Vagina (tissue), 2 donors: ENCODE results near the gene SUGCT.

Experiments
- POLR2A ChIP-seq, 2 donors: fragments of 450-650 bp; IDR thresholded peaks; one replicate each; pipeline ENCODE4 v1.6.1; 2017; ENCODE audit warnings: antibody characterized with exemption in 2 of 2, mild to moderate bottlenecking in 2 of 2, moderate library complexity in 2 of 2
- POLR2AphosphoS5 ChIP-seq, 2 donors: sonication (generic); formaldehyde crosslinking; IDR thresholded peaks; one replicate each; pipeline ENCODE4 v1.9.0; 2017; ENCODE audit warnings: antibody characterized with exemption in 2 of 2, mild to moderate bottlenecking in 2 of 2, low read depth in 1 of 2; ENCODE audit not compliant: insufficient read depth in 1 of 2
- TF ChIP-seq, protein P1 (sequence below), 3 experiments: fragments of 450-650 bp in 2 of 3; fragments of 200-600 bp in 1 of 3; sonication (generic) in 1 of 3; IDR thresholded peaks; one replicate each; pipeline ENCODE4 v1.5.1; 2017 to 2019; ENCODE audit warnings: antibody characterized with exemption in 3 of 3, mild to moderate bottlenecking in 2 of 3, moderate library complexity in 2 of 3

DNA sequence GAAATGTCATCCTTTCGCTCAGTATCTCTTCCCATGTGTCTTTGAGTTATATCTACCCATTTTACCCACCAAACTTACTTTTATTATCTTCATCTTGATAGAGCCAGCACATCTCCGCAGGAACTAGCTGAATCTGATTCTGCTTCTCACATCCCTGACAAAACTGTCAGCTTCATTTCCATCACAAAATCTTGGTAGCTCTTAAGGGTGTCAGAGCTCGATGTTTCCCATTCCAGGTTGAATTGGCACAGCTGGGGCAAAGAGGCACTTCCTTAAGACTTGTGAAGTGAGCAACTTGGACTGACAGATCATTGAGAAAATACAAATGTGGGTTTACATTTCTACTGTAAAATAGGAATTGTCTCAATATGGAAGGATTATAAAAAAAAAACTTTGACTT, 434.5 kb downstream of the SUGCT start:
- TF ChIP-seq POLR2A (IDR thresholded peaks at IDR 0.05) (no peak), POLR2AphosphoS5 (IDR thresholded peaks at IDR 0.05; ENCODE audit: insufficient read depth in 1 of 2, low read depth in 1 of 2) (no peak)
- TF ChIP-seq, protein P1, sequence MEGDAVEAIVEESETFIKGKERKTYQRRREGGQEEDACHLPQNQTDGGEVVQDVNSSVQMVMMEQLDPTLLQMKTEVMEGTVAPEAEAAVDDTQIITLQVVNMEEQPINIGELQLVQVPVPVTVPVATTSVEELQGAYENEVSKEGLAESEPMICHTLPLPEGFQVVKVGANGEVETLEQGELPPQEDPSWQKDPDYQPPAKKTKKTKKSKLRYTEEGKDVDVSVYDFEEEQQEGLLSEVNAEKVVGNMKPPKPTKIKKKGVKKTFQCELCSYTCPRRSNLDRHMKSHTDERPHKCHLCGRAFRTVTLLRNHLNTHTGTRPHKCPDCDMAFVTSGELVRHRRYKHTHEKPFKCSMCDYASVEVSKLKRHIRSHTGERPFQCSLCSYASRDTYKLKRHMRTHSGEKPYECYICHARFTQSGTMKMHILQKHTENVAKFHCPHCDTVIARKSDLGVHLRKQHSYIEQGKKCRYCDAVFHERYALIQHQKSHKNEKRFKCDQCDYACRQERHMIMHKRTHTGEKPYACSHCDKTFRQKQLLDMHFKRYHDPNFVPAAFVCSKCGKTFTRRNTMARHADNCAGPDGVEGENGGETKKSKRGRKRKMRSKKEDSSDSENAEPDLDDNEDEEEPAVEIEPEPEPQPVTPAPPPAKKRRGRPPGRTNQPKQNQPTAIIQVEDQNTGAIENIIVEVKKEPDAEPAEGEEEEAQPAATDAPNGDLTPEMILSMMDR (IDR thresholded peaks at IDR 0.05) = no peak
